ENCODE measurements around the gene STX12.

The STX12 gene

DNA sequence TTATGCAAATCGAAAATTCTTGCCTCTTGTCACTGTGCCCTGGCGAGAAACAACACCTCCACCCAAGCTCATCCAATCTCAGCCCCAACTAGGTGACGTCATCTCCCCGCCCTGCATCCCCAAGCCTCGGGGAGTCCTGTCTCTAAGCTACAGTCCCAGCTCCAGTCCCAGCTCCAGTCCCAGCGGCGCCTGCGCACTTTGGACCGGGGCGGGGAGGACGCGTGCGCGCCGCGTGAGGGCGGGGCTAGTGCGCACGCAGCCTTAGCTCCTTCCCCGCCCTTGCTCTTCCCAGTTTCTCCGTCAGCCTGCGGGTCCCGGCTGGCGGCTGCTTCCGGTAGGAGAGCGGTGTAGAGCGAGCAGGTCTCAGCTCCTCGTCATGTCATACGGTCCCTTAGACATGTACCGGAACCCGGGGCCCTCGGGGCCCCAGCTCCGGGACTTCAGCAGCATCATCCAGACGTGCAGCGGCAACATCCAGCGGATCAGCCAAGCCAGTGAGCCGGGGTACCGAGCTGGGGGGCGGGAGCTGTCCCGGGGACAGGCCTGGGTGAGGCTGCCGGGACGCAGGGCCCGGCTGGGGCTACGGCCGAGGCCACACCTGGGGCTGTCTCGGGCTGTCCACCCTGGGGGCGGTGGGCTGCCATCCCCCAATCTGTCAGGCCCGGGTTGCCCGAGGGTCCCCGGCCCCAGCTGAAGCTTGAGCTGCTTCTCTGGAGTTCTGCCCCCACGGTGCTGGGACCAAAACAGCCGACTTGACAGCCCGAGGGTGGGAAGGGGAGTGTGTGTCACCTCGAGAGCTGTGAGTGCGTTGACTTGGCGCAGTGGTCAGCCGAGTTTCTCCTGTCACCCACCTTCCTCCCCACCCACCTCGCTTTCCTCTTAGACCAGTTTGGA, at the start of gene STX12:
Gene STX12, plus strand, starts transcription at position 288 of the 894 bp plus-strand sequence. Its CDS starts 89 bp downstream, at position 377.
- peak within 1 kb of the TSS; percentile 58 for H3K4me3 ChIP-seq (ENCODE audit: low read depth, low read length)
- TF ChIP-seq, protein P1, sequence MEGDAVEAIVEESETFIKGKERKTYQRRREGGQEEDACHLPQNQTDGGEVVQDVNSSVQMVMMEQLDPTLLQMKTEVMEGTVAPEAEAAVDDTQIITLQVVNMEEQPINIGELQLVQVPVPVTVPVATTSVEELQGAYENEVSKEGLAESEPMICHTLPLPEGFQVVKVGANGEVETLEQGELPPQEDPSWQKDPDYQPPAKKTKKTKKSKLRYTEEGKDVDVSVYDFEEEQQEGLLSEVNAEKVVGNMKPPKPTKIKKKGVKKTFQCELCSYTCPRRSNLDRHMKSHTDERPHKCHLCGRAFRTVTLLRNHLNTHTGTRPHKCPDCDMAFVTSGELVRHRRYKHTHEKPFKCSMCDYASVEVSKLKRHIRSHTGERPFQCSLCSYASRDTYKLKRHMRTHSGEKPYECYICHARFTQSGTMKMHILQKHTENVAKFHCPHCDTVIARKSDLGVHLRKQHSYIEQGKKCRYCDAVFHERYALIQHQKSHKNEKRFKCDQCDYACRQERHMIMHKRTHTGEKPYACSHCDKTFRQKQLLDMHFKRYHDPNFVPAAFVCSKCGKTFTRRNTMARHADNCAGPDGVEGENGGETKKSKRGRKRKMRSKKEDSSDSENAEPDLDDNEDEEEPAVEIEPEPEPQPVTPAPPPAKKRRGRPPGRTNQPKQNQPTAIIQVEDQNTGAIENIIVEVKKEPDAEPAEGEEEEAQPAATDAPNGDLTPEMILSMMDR (IDR thresholded peaks at IDR 0.05; ENCODE audit: insufficient read depth, low read depth, low read length, missing control alignments) = no peak
- peak; percentile 100 for DNase-seq (ENCODE audit: low read depth)

DNA sequence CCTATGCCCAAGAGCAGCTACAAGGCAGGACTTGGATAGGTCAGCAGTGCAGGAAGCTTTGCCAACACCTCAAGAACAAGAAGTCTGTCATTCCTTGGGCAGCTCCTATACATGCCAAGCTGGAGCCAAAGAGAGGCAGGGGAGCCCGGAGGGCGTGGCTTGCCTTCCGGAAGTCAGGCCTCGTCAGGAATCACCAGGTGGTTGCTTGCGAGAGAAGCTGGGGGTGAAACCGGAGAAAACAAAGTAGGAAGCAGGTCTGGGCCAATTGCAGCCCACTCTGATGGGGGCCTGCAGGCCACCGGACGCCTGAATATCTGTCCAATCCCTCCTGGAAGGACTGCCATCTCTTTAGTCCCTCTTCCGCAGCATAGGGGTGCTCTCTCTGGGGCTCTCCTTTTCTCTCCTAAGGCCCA, 48.1 kb upstream of the STX12 start:
- DNase-seq (ENCODE audit: low read depth) = peak; percentile 72
- peak overlapping the region; percentile 59 for H3K4me3 ChIP-seq (ENCODE audit: low read depth, low read length)

DNA sequence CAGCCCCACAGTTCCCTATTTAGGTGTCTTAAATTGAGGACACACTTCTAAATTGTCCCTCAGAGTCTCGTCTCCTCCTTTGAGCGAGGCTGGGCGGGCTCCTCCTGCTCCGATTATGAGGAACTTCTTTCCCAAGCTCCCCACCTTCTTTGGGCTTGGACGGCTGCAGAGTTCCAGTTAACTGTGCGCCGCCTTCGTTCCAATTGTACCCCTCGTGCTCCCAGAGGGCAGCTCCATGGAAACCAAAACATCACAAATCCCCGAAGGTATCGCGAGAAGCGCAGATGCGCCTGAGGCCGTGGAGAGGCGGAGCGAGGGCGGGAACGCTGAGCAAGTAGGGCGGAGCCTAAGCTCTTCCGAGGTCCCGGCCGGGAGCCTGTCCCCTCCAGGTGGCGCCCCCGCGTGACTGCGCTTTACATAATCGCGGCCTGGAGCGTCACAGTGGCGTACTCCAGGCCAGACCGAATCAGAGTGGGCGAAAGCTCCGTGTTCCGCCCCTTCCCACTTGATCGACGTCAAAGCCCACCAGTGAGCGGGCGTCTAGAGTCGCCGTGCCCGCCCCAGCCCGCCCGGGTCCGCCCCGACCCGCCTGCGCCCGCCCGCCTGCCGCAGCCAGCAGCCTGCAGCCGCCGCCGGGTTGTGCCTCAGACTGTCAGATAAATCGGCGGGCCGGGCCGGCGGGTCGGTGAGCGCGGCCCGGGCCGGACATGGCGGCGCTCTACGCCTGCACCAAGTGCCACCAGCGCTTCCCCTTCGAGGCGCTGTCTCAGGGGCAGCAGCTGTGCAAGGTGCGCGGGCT, 47.4 kb upstream of the STX12 start, which contains the start of gene FAM76A:
Gene FAM76A, plus strand, starts transcription at position 588 of the 799 bp plus-strand sequence. Its CDS starts 120 bp downstream, at position 708.
- DNase-seq (ENCODE audit: low read depth) = peak; percentile 100
- H3K4me3 ChIP-seq (ENCODE audit: low read depth, low read length) = peak within 1 kb of the TSS; percentile 98
- TF ChIP-seq, protein P1 (IDR thresholded peaks at IDR 0.05; ENCODE audit: insufficient read depth, low read depth, low read length, missing control alignments) = peak; percentile 46

More for the DNA sequence above, 48.1 kb upstream of the STX12 start:
- TF ChIP-seq, protein P1 (IDR thresholded peaks at IDR 0.05; ENCODE audit: insufficient read depth, low read depth, low read length, missing control alignments) = no peak

DNA sequence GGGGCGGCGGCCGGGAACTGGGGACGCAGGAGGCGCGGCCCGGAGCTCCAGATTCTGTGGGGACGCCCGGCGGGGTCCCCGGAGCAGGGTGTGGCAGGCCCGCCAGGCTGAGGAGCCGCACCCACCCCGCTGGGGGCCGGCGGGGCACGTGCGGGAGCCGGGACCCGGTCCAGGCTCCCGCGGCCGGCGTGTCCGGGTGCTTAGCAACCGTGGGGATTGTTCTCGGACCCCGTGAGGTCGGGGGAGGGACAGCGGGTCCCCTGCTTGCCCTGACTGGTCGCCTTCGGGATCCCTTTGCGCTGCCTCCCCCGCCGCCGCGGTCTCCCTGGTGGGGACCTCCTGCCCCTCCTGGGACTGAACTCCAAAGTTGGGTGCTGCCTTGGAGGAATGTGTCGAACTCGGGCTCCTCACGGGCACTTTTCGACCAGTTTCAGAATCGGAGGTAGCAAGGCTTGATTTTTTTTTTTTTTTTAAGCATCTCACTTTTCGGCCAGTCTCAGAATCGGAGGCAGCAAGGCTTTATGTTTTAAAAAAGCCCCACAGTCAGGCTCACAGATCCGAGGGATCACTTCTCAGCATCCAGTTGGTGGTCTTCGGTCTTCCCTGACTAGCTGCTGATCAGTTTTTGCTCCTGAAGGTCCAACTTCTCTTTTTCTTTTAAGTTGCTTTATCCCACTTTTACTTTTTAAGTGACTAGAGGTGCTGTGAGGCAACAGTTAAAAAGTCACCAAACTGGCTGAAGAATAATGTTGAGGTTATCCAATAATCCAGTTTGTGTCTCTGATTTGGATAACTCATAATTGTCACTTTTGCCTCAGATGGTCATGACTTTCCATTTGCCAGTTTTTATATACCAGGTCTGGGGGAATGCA, 46.6 kb upstream of the STX12 start:
- TF ChIP-seq, protein P1 (IDR thresholded peaks at IDR 0.05; ENCODE audit: insufficient read depth, low read depth, low read length, missing control alignments) = no peak
- peak; percentile 70 for DNase-seq (ENCODE audit: low read depth)
- peak overlapping the region; percentile 98 for H3K4me3 ChIP-seq (ENCODE audit: low read depth, low read length)

DNA sequence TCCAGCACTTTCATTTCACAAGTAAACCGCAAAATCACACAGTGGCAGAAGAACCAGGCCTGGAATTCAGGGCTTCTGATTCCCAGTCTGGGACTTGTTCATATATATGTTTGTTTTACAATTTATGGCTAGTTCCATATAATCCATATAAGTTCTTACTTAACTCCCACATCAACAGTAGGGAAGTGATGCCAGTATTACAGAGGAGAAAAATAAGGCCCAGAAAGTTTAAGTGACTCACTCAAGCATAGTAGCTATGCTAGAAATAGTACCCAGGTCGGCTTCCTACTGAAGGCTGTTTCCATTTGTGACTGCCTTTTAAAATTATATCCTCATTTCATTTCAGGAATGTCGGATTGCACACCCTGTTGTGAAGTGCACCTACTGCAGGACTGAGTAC, 45.9 kb upstream of the STX12 start:
- TF ChIP-seq, protein P1 (IDR thresholded peaks at IDR 0.05; ENCODE audit: insufficient read depth, low read depth, low read length, missing control alignments) = no peak
- no peak for DNase-seq (ENCODE audit: low read depth)
- H3K4me3 ChIP-seq (ENCODE audit: low read depth, low read length) = peak overlapping the region; percentile 98

DNA sequence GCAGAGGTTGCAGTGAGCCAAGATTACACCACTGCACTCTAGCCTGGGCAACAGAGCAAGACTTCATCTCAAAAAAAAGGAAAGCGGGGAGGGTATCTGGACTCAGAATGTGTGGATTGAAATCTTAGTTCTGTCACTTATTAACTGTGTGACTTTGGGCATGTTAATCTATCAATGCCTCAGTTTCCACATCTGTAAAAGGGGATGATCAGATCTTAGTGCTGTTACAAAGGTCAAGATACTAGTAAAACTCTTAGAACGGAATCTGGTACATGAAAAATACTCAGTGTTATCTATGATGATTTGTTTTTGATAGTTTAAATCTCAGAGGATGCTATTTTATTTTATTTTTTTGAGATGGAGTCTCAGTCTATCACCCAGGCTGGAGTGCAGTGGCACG, 36.8 kb upstream of the STX12 start:
- H3K4me3 ChIP-seq (ENCODE audit: low read depth, low read length) = no peak overlapping the region
- DNase-seq (ENCODE audit: low read depth) = no peak
- TF ChIP-seq, protein P1 (IDR thresholded peaks at IDR 0.05; ENCODE audit: insufficient read depth, low read depth, low read length, missing control alignments) = no peak

Measured in GM12865 (cell line).